Activated naive CD8-positive, alpha-beta T cell treated with anti-CD3 and anti-CD28 coated beads, Interleukin-2, amount 10 ng/mL, durations not matched to agents 7 days and 5 days (primary cell): Measurements from ENCODE around the gene PHLPP1. TPM values are rescaled to one million over a fixed set of nuclear protein-coding genes. Genes with fewer than 3 reads are reported as not detected.

ENCODE experiments used
- ATAC-seq: fragments of 150-1000 bp; cut with Tn5 transposase; one replicate; pipeline ENCODE4 v1.10.0; 2021; ENCODE audit warnings: low read depth, moderate library complexity
- POLR2A ChIA-PET: fragments of 350-600 bp; sonication (Branson Sonifier 250); formaldehyde crosslinking; loops from one replicate; lab custom pipeline; 2021; ENCODE audit warnings: antibody characterized with exemption; lab: Charles Lee
- DNase-seq: peaks from one replicate; pipeline ENCODE4 v3.0.0; 2021
- H3K27ac Mint-ChIP-seq: one replicate; pipeline ENCODE4 v1.8.0; 2022; ENCODE audit warnings: mild to moderate bottlenecking, mixed read lengths
- H3K27me3 Mint-ChIP-seq: one replicate; pipeline ENCODE4 v1.8.0; 2022; ENCODE audit warnings: mild to moderate bottlenecking, moderate library complexity, mixed read lengths
- H3K36me3 Mint-ChIP-seq: one replicate; pipeline ENCODE4 v1.8.0; 2021; ENCODE audit warnings: mild to moderate bottlenecking, mixed read lengths
- H3K4me1 Mint-ChIP-seq: one replicate; pipeline ENCODE4 v1.8.0; 2021; ENCODE audit warnings: mixed read lengths
- H3K4me3 Mint-ChIP-seq: one replicate; pipeline ENCODE4 v1.8.0; 2022; ENCODE audit warnings: mild to moderate bottlenecking, moderate library complexity, mixed read lengths
- H3K9me3 Mint-ChIP-seq: one replicate; pipeline ENCODE4 v1.8.0; 2021; ENCODE audit warnings: mixed read lengths
- total RNA-seq, 2 experiments: library from RNA; stranded (reverse); gene quantifications; one replicate each; pipeline ENCODE4 v1.2.3, GENCODE V29; 2021

Gene PHLPP1
- total RNA-seq, 2 experiments from 2014 or later: 5.8 to 6.1 TPM

- Mint-ChIP-seq H3K4me3 (no peak overlapping the region), H3K4me1 (peaks cover 9% of the 10 kb centered on the region), H3K9me3 (no peaks in the 10 kb centered on the region), H3K36me3 (no peaks in the 10 kb centered on the region), H3K27me3 (no peaks in the 10 kb centered on the region), H3K27ac (no peak overlapping the region)
- DNase-seq (no peak), ATAC-seq (no peak)
- POLR2A ChIA-PET: no interaction called here
Observed at GRCh38 chr18:62876111-62876510, 160.8 kb downstream of the PHLPP1 start.

- POLR2A ChIA-PET: no interaction called here
- Mint-ChIP-seq H3K36me3 (no peaks in the 10 kb centered on the region), H3K4me1 (peaks cover 11% of the 10 kb centered on the region), H3K4me3 (no peak overlapping the region), H3K27me3 (no peaks in the 10 kb centered on the region), H3K27ac (no peak overlapping the region), H3K9me3 (no peaks in the 10 kb centered on the region)
- DNase-seq (no peak), ATAC-seq (no peak)
Observed at GRCh38 chr18:62876828-62877227, 161.5 kb downstream of the PHLPP1 start.

DNA sequence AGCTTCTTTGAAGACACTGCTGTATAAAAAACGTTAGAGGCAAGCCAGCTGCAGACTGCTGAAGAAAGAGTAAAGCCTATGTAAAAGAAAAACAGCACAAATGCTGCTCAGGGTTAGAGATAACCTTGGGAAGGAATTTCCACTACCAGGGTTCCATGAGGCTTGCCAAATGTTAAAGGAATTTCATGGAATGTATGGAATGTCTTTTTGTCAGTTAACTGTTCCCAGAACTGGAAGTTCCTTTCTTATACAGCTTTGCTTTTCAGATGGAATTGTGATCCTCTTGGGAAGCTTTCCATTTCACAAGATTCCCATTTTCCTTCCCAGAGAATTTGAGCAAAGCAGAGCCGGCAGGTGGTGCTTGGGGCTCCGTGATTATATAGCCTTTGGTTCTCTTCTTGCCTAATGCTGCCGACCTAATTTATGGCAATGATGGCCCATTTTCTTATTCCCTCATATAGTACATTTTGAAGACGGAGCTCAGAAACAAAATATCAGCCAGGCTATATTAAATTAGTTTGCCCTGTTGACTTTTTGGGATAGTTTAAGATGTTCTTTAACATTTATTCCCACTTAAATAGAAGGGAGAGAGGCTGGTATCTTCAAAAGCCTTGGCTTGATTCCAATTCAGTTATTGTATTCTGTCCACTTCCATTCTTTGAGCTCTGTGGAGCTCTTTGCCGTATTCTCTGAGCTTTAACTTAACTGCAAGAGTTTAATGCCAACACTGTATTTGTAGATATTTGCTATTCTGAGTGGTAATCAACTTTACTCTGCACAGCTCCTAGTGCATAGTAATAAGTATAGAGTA is 162.3 kb downstream of the PHLPP1 start:
- H3K4me1 Mint-ChIP-seq: peaks cover 11% of the 10 kb centered on the region
- H3K9me3 Mint-ChIP-seq: no peaks in the 10 kb centered on the region
- H3K4me3 Mint-ChIP-seq: no peak overlapping the region
- POLR2A ChIA-PET: no interaction called here
- ATAC-seq: no peak
- no peaks in the 10 kb centered on the region for H3K36me3 Mint-ChIP-seq
- H3K27ac Mint-ChIP-seq: no peak overlapping the region
- no peak for DNase-seq
- H3K27me3 Mint-ChIP-seq: no peaks in the 10 kb centered on the region

- no peak overlapping the region for H3K4me3 Mint-ChIP-seq
- no peak for DNase-seq
- no peaks in the 10 kb centered on the region for H3K27me3 Mint-ChIP-seq
- no peaks in the 10 kb centered on the region for H3K36me3 Mint-ChIP-seq
- ATAC-seq: no peak
- POLR2A ChIA-PET: no interaction called here
- no peak overlapping the region for H3K27ac Mint-ChIP-seq
- no peaks in the 10 kb centered on the region for H3K9me3 Mint-ChIP-seq
- H3K4me1 Mint-ChIP-seq: peaks cover 11% of the 10 kb centered on the region
Observed at GRCh38 chr18:62878305-62878704, 163.0 kb downstream of the PHLPP1 start.

DNA sequence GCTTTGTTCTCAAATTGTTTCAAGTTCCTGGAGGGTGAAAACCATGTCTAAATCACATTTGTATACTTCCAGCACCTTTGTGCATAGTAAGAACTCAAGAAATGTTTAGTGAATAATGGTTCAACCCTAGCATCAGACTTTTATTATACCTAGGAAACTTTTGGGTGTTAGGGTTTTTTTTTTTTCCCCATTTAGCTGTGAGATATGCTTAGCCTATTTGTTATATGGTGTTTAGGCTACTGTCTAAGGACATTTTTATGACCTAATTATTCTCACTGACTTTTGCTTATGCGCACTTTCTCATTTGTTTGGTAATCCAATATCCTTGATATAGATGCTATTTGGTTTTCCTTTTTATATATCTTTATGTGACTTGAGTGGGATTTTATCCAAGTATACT is 164.7 kb downstream of the PHLPP1 start:
- ATAC-seq (no peak), DNase-seq (no peak)
- Mint-ChIP-seq H3K9me3 (no peaks in the 10 kb centered on the region), H3K27me3 (no peaks in the 10 kb centered on the region), H3K4me1 (peaks cover 8% of the 10 kb centered on the region), H3K27ac (no peak overlapping the region), H3K36me3 (no peaks in the 10 kb centered on the region), H3K4me3 (no peak overlapping the region)
- POLR2A ChIA-PET: no interaction called here

DNA sequence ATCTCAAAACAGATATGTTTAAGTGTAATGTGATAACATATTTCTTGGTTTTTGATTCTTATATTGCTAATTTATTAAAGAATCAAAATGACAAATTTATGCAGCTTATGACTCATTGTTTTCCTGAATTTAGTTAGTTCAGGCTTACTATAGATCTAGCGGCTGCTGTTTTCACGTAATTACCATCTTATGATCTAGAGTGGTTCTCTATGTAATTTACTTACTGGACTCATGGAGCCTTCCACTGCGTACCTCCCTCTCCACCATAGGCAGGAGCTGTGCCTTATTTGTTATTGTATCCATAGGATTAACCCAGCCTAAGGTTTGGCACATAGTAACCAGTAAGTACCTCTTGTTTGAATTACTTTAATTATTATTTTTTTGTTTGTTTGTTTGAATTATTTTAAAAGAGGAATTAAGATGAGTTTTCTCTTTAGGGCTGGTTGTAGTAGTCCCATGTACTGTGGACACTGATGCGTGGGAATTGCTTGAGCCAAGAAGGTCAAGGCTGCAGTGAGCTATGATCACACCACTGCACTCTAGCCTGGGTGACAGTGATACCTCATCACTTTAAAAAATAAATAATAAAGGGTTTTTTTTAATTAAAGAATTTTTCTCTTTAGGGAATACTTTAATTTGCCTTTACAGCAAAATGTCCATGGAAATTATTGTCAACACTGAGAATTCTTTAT is 165.5 kb downstream of the PHLPP1 start:
- Mint-ChIP-seq H3K4me1 (peaks cover 8% of the 10 kb centered on the region), H3K4me3 (no peak overlapping the region), H3K36me3 (no peaks in the 10 kb centered on the region), H3K27me3 (no peaks in the 10 kb centered on the region), H3K9me3 (no peaks in the 10 kb centered on the region), H3K27ac (no peak overlapping the region)
- ATAC-seq (no peak), DNase-seq (no peak)
- POLR2A ChIA-PET: no interaction called here

- Mint-ChIP-seq H3K4me1 (peaks cover 8% of the 10 kb centered on the region), H3K27me3 (no peaks in the 10 kb centered on the region), H3K36me3 (no peaks in the 10 kb centered on the region), H3K27ac (no peak overlapping the region), H3K9me3 (no peaks in the 10 kb centered on the region), H3K4me3 (no peak overlapping the region)
- ATAC-seq: no peak
- no peak for DNase-seq
- POLR2A ChIA-PET: no interaction called here
Observed at GRCh38 chr18:62881509-62882016, 166.2 kb downstream of the PHLPP1 start.

GRCh38 chr18:62883937-62884735 is 168.8 kb downstream of the PHLPP1 start:
- ATAC-seq (no peak), DNase-seq (no peak)
- POLR2A ChIA-PET: no interaction called here
- H3K4me1 Mint-ChIP-seq: peaks cover 7% of the 10 kb centered on the region
- no peak overlapping the region for H3K4me3 Mint-ChIP-seq
- no peaks in the 10 kb centered on the region for H3K36me3 Mint-ChIP-seq
- no peaks in the 10 kb centered on the region for H3K27me3 Mint-ChIP-seq
- no peaks in the 10 kb centered on the region for H3K9me3 Mint-ChIP-seq
- no peak overlapping the region for H3K27ac Mint-ChIP-seq

DNA sequence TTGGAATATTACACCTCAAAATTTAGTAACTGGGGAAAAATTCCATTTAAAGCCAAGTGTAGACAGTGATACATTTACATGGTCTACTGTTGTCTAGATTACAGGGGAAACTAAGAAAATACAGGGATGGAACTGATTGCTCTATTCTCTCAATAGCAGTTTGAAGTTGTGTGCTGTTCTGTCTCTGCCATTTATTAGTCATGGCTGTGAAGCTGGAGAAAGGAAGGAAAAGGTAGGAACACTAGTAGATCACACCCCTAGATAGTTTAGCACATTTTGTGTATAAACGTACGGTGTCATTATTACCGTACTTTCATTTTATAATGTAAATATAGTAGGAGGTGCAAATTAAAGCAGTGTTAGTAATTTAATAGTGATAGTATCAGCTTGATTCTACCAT is 170.5 kb downstream of the PHLPP1 start:
- ATAC-seq: no peak
- H3K27ac Mint-ChIP-seq: no peak overlapping the region
- POLR2A ChIA-PET: interaction anchor here (0.8 kb wide), 1 partner anchor 20 kb away, joined by 3 read pairs; no protein-coding TSS in a partner anchor
- H3K36me3 Mint-ChIP-seq: no peaks in the 10 kb centered on the region
- H3K9me3 Mint-ChIP-seq: no peaks in the 10 kb centered on the region
- no peak for DNase-seq
- no peak overlapping the region for H3K4me3 Mint-ChIP-seq
- no peaks in the 10 kb centered on the region for H3K27me3 Mint-ChIP-seq
- H3K4me1 Mint-ChIP-seq: peaks cover 2% of the 10 kb centered on the region

GRCh38 chr18:62894681-62895390 is 179.5 kb downstream of the PHLPP1 start:
- Mint-ChIP-seq H3K4me1 (peaks cover 1% of the 10 kb centered on the region), H3K36me3 (peaks cover 12% of the 10 kb centered on the region), H3K4me3 (no peak overlapping the region), H3K27me3 (no peaks in the 10 kb centered on the region), H3K9me3 (no peaks in the 10 kb centered on the region), H3K27ac (no peak overlapping the region)
- ATAC-seq (no peak), DNase-seq (no peak)
- POLR2A ChIA-PET: no interaction called here

DNA sequence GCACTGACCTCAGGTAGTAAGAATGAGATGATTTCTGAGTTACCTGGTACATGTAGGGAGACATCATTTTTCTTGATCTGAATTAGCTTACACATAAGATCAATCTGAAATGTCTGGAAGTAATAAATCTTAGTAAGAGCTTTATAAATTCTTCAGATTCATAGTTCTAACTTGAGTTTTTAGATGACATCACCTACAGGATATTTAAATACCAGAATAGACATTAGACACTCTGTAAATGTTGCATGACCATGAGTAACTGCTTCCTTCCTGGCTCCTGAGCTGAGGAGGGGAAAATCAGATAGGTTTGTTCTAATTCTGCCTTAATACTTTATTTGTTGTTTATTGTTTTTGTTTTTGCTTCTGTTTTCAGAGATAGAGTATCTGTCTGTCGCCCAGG is 181.8 kb downstream of the PHLPP1 start:
- H3K36me3 Mint-ChIP-seq: peaks cover 12% of the 10 kb centered on the region
- no peak overlapping the region for H3K27ac Mint-ChIP-seq
- DNase-seq (no peak), ATAC-seq (no peak)
- H3K27me3 Mint-ChIP-seq: no peaks in the 10 kb centered on the region
- H3K9me3 Mint-ChIP-seq: no peaks in the 10 kb centered on the region
- H3K4me1 Mint-ChIP-seq: peaks cover 1% of the 10 kb centered on the region
- POLR2A ChIA-PET: no interaction called here
- no peak overlapping the region for H3K4me3 Mint-ChIP-seq

DNA sequence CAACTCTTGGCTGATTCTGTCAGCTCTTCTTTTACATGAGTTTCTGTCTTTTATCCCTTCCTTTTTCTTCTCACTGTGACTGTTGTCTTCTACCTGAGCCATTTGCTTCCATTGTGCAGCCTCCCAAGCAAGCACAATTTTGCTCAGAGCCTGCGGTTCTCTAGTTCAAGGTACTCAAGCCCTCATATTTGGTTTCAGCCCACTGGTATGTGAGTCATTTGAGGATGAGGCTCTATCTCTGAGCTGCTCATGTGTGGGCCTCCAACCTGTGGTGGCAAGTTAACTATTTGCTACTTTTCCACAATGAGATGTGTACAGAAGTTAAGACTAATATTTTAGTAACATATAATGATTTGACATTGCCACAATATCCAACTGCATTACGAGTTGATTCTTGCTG is 183.0 kb downstream of the PHLPP1 start:
- no peak for DNase-seq
- peaks cover 1% of the 10 kb centered on the region for H3K9me3 Mint-ChIP-seq
- no peak overlapping the region for H3K27ac Mint-ChIP-seq
- no peaks in the 10 kb centered on the region for H3K27me3 Mint-ChIP-seq
- H3K36me3 Mint-ChIP-seq: peaks cover 12% of the 10 kb centered on the region
- no peak overlapping the region for H3K4me3 Mint-ChIP-seq
- ATAC-seq: no peak
- H3K4me1 Mint-ChIP-seq: peaks cover 1% of the 10 kb centered on the region
- POLR2A ChIA-PET: no interaction called here

DNA sequence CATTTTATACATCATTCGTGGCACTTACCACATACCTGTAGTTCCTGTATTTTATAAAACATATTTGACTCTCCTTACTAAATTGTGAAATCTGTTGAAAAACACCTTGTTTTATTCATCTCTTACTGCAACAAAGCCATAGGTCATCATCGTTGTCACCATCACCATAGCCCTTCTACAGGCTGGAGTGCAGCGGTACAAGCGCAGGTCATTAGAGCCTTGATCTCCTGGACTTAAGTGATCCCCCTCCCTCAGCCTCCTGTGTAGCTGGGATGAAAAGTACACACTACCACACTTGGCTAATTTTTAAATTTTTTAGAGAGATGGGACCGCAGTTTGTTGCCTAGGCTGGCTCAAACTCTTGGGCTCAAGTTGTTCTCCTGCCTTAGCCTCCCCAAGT is 184.2 kb downstream of the PHLPP1 start:
- POLR2A ChIA-PET: no interaction called here

More for the DNA sequence above, 184.2 kb downstream of the PHLPP1 start:
- Mint-ChIP-seq H3K9me3 (peaks cover 1% of the 10 kb centered on the region), H3K36me3 (peaks cover 12% of the 10 kb centered on the region), H3K27ac (no peak overlapping the region), H3K4me1 (peaks cover 1% of the 10 kb centered on the region), H3K4me3 (no peak overlapping the region), H3K27me3 (no peaks in the 10 kb centered on the region)
- DNase-seq (no peak), ATAC-seq (no peak)
